OCI-LY1 (cell line): ENCODE measurements around the gene MYOM1.

ENCODE experiments used
- H2AFZ ChIP-seq: fragments of 200-600 bp; sonication (generic), shearing (Covaris generic); 2 replicates; pipeline ENCODE4 v1.6.0; 2014; ENCODE audit warnings: antibody characterized with exemption, mild to moderate bottlenecking, low read length
- H3F3A ChIP-seq: fragments of 200-600 bp; sonication (generic), shearing (Covaris generic); 2 replicates; pipeline ENCODE4 v1.6.0; 2014; ENCODE audit warnings: mild to moderate bottlenecking, antibody characterized with exemption, low read length, moderate library complexity; ENCODE audit not compliant: insufficient read depth
- H3K27ac ChIP-seq: fragments of 200-600 bp; sonication (generic); 2 replicates; pipeline ENCODE4 v1.5.1; 2014; ENCODE audit warnings: low read length, mixed run types, mild to moderate bottlenecking, low read depth; ENCODE audit not compliant: poor library complexity, severe bottlenecking
- H3K27me3 ChIP-seq: fragments of 200-600 bp; sonication (generic); 2 replicates; pipeline ENCODE4 v1.6.0; 2014; ENCODE audit warnings: antibody characterized with exemption, mild to moderate bottlenecking, low read length, moderate library complexity; ENCODE audit not compliant: insufficient read depth
- H3K36me3 ChIP-seq: fragments of 200-600 bp; sonication (generic); 2 replicates; pipeline ENCODE4 v1.6.1; 2014; ENCODE audit warnings: mild to moderate bottlenecking, antibody characterized with exemption, low read length, moderate library complexity, mixed read lengths; ENCODE audit not compliant: insufficient read depth
- H3K4me1 ChIP-seq: fragments of 200-600 bp; sonication (generic); 2 replicates; pipeline ENCODE4 v1.5.1; 2014; ENCODE audit warnings: mild to moderate bottlenecking, low read length, moderate library complexity; ENCODE audit not compliant: insufficient read depth, severe bottlenecking
- H3K4me2 ChIP-seq: fragments of 200-600 bp; sonication (generic), shearing (Covaris generic); 2 replicates; pipeline ENCODE4 v1.6.1; 2014; ENCODE audit warnings: low read length
- H3K4me3 ChIP-seq: fragments of 200-600 bp; sonication (generic); 2 replicates; pipeline ENCODE4 v1.5.1; 2014; ENCODE audit warnings: low read length, low read depth, mild to moderate bottlenecking, mixed read lengths; ENCODE audit not compliant: poor library complexity, severe bottlenecking
- H3K79me2 ChIP-seq: fragments of 200-600 bp; shearing (Covaris generic); 2 replicates; pipeline ENCODE4 v1.6.1; 2016; ENCODE audit warnings: mixed run types, low read length, mixed read lengths; ENCODE audit not compliant: insufficient read depth
- H3K9ac ChIP-seq: fragments of 200-600 bp; sonication (generic), shearing (Covaris generic); 2 replicates; pipeline ENCODE4 v1.6.1; 2014; ENCODE audit warnings: mild to moderate bottlenecking, low read length, mixed read lengths
- H3K9me2 ChIP-seq: fragments of 200-600 bp; sonication (generic), shearing (Covaris generic); 2 replicates; pipeline ENCODE4 v1.6.1; 2014; ENCODE audit warnings: low read depth, mild to moderate bottlenecking, low read length, mixed read lengths
- H3K9me3 ChIP-seq: fragments of 200-600 bp; shearing (Covaris generic); 2 replicates; pipeline ENCODE4 v1.6.1; 2014; ENCODE audit warnings: low read length, mixed read lengths
- H4K20me1 ChIP-seq: fragments of 200-600 bp; sonication (generic), shearing (Covaris generic); 2 replicates; pipeline ENCODE4 v1.6.0; 2016; ENCODE audit warnings: mild to moderate bottlenecking, low read length; ENCODE audit not compliant: insufficient read depth
- EZH2 ChIP-seq: fragments of 200-600 bp; sonication (generic), shearing (Covaris generic); IDR thresholded peaks from 2 replicates; pipeline ENCODE4 v1.8.0; 2017; ENCODE audit warnings: borderline replicate concordance, mixed run types, mild to moderate bottlenecking, antibody characterized with exemption, low read length, moderate library complexity, mixed read lengths
- TF ChIP-seq, protein P1 (sequence below): fragments of 200-600 bp; sonication (generic), shearing (Covaris generic); IDR thresholded peaks from 2 replicates; pipeline ENCODE4 v1.5.1; 2017; ENCODE audit warnings: mild to moderate bottlenecking, antibody characterized with exemption, low read length, moderate library complexity, mixed read lengths

The MYOM1 gene

GRCh38 chr18:3115447-3116030 lies 104.2 kb downstream of the MYOM1 start:
- no peaks in the 10 kb centered on the region for H3F3A ChIP-seq
- H2AFZ ChIP-seq, result no peak overlapping the region
- no peak overlapping the region for H3K4me2 ChIP-seq
- no peak overlapping the region for H3K27ac ChIP-seq
- no peaks in the 10 kb centered on the region for H3K79me2 ChIP-seq
- no peaks in the 10 kb centered on the region for H3K27me3 ChIP-seq
- no peak overlapping the region for H3K4me3 ChIP-seq
- no peaks in the 10 kb centered on the region for H3K9me3 ChIP-seq
- H3K4me1 ChIP-seq, result peaks cover 3% of the 10 kb centered on the region
- no peaks in the 10 kb centered on the region; the same call in 1 of the 2 replicates for H3K36me3 ChIP-seq
- H4K20me1 ChIP-seq, result no peaks in the 10 kb centered on the region
- TF ChIP-seq, protein P1, sequence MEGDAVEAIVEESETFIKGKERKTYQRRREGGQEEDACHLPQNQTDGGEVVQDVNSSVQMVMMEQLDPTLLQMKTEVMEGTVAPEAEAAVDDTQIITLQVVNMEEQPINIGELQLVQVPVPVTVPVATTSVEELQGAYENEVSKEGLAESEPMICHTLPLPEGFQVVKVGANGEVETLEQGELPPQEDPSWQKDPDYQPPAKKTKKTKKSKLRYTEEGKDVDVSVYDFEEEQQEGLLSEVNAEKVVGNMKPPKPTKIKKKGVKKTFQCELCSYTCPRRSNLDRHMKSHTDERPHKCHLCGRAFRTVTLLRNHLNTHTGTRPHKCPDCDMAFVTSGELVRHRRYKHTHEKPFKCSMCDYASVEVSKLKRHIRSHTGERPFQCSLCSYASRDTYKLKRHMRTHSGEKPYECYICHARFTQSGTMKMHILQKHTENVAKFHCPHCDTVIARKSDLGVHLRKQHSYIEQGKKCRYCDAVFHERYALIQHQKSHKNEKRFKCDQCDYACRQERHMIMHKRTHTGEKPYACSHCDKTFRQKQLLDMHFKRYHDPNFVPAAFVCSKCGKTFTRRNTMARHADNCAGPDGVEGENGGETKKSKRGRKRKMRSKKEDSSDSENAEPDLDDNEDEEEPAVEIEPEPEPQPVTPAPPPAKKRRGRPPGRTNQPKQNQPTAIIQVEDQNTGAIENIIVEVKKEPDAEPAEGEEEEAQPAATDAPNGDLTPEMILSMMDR, result no peak
- TF ChIP-seq EZH2, result no peak
- no peak overlapping the region for H3K9ac ChIP-seq
- no peaks in the 10 kb centered on the region for H3K9me2 ChIP-seq

DNA sequence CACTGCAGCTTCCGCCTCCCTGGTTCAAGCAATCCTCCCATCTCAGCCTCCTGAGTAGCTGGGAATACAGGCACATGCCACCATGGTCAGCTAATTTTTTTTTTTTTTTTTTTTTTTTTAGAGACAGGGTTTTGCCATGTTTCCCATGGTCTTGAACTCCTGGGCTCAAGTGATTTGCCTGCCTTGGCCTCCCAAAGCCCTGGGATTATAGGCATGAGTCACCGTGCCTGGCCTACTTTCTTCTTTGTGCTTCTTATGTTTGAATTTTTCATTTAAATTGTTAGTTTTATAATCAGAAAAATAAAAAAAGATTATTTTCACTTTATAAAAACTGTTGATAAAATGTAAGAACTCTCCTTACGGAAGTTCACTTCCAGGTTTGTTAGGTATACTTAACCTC lies 105.3 kb downstream of the MYOM1 start:
- TF ChIP-seq EZH2, result no peak
- TF ChIP-seq, protein P1, result no peak
- no peak overlapping the region for H3K9ac ChIP-seq
- H3K79me2 ChIP-seq, result no peaks in the 10 kb centered on the region

DNA sequence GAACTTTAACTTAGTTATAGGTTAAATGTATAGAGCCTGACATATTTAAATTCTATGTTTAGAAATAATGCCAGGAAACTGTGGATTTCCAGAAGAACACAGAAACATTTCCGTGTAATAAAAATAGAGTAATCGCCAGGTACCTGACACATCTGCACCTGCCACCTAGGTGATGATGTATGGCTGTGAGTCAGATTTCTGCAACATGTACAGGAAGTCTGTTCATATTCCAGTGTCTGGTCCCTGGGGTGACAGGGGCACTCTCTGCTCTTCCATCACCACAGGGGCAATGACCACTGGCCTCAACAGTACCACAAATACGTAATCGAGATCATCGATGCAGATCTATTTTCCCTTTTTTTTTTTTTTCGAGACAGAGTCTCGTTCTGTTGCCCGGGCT lies 105.7 kb downstream of the MYOM1 start:
- Histone ChIP-seq H2AFZ (no peak overlapping the region), H3K79me2 (no peaks in the 10 kb centered on the region), H3K9me2 (no peaks in the 10 kb centered on the region), H3K9ac (no peak overlapping the region), H3K4me1 (peaks cover 3% of the 10 kb centered on the region), H4K20me1 (no peaks in the 10 kb centered on the region), H3K9me3 (no peaks in the 10 kb centered on the region), H3K27me3 (no peaks in the 10 kb centered on the region), H3F3A (no peaks in the 10 kb centered on the region), H3K27ac (no peak overlapping the region), H3K36me3 (no peaks in the 10 kb centered on the region), H3K4me3 (no peak overlapping the region), H3K4me2 (no peak overlapping the region)
- TF ChIP-seq EZH2, result no peak
- TF ChIP-seq, protein P1, result no peak

More for the DNA sequence above, 105.3 kb downstream of the MYOM1 start:
- Histone ChIP-seq H3F3A (no peaks in the 10 kb centered on the region), H3K4me3 (no peak overlapping the region), H3K27ac (no peak overlapping the region), H2AFZ (no peak overlapping the region), H3K4me2 (no peak overlapping the region), H3K27me3 (no peaks in the 10 kb centered on the region), H3K4me1 (peaks cover 3% of the 10 kb centered on the region), H3K9me3 (no peaks in the 10 kb centered on the region), H3K9me2 (no peaks in the 10 kb centered on the region), H3K36me3 (no peaks in the 10 kb centered on the region), H4K20me1 (no peaks in the 10 kb centered on the region)
